GM19467 (cell line): ENCODE data around the gene PLCH1.

Experiments
- ATAC-seq: cut with Tn5 transposase; IDR thresholded peaks from one replicate; pipeline ENCODE4 v1.9.1; 2021; ENCODE audit warnings: mild to moderate bottlenecking, moderate library complexity; ENCODE audit not compliant: unreplicated experiment

Gene PLCH1

DNA sequence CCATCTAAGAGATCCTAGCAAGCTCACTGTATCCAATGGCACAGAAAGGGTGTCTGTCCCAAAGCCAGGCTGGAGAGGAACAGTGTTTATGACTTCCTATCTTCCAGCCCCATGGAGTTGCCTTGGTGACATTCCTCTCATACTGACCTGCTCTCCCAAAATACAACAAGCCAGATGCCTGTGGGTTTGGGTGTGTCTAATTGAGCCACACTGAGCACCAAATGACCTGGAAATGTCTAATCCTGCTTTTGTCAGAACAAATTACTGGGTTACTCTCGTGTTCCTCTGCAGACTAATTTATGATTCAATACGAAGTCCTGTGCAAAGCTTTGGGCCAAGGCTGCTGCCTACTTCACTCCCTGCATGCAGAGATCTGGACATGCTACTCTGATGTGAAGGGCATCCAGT, 353.3 kb downstream of the PLCH1 start:
- ATAC-seq, result no peak

DNA sequence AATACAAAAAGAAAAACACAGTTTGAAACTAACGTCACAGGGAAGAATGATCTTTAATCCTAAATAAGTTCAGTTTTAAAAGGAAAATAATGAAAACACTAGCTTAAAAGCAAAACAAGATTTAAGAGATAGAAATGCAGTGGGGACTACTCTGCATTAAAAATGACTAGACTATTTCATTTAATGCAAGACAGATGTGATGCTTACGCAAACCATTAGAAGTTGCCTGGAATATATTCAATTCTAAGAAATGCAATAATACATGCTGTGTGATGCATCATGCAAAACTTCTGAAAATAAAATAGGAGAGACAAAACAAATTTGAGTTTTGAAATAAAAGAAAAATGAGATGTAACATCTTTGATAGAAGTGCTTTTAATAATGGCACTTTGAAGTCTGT, 353.8 kb downstream of the PLCH1 start:
- ATAC-seq, result no peak

DNA sequence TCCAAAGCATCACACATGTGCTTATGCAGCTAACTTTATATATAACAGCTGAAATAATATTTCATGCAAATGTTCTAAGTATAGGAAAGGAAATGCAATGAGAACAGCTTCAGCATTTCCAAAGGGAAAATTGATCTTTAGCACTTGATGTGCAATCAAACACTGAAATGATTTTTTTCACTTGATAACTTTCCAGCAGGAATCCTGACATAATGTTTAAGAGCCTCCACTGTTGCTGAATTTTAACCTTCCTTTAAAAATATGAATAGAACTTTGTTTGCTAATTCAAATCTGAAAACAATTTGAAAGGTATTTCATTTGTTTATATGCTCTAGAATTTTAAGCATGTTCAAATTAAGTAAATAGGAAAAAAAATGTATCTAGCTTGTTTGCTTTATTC, 354.5 kb downstream of the PLCH1 start:
- ATAC-seq, result no peak

DNA sequence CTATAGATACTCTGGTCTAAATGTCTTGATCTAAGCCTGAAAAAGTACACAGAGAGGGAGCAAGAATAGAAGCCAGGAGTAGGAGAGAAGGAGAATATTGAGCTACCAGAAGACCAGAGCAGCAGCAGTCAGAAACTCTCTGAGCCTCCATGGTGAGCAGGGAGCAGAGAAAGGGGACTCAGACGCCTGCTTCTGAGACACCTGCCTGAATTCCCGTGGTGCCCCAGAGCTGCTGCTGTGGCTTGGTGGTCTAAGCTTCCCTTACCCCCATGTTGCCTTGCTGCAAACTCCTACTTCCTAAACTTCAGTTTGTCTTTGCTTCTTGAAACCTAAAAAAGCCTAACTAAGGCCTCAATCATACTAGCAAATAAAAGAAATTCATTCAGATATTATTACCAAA, 356.5 kb downstream of the PLCH1 start:
- ATAC-seq, result no peak

DNA sequence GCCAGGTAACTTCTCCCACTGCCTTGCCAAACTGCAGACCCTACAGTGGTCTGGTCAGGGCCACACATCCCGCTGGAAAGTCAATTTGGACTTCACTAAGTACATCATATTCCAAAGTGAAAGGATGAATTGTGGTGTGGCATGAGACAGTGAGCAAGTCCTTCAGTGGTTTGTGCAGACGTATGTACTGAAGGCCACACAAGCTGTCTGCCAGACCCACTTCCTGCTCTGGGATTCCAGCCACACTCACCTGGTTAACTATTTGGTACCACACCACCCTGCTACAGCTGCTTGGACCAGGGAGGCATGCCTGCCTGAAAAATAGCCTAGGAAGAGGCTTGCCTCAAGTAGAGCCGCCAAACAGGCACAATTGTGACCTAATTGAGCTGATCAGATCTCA, 357.3 kb downstream of the PLCH1 start:
- ATAC-seq, result no peak

DNA sequence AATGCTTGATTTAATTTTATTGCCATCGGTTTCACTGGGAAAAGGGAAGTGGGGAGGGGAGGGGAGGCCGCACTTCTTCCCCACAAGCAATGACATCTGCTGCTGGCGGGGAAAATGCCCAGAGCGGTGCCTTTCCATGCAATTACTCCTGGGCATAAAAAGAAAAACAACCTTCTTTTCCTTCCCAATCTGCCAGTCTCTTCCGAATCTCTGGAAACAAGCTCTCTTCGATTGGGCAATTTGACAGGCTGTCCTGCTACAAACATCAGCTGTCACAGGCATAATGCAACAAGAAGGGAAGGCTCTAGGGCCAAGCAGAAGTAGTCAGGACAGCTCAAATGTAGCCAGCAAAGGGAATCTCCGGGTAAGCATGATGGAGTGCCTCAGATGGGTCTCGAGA, 358.0 kb downstream of the PLCH1 start:
- ATAC-seq, result no peak

DNA sequence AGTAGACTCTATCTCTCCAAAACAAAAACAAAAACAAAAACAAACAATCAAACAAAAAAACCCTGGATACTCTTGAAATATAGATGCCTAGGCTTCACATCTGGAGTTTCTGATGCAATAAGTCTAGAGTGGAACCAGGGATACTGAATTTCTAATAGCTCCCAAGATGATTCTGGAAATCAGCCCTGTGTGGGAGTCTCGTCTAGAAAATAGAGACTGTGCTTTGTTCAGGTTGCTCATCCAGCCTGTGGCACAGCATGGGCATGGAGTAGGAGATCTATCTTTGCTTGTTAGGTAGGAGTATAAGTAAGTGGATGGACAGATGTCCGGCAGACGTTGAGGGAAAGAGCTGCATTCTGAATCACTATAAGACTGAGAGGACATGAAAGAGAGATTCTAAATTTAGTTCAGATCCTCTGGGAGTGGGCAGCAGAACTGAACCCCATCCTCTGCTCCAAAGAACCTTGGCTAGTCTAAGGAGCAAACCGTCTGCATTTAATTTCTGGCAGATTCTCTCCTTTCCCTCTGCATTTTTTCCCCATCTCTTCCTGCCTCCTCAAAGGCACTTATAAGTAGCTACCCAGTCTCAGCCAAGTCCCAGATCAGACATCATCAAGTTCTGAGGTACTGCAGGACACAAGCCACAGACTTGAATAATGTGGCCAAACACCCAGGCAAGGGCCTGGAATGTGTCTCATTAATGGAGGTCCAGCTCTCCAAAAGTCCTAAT, 358.8 kb downstream of the PLCH1 start:
- ATAC-seq, result no peak

DNA sequence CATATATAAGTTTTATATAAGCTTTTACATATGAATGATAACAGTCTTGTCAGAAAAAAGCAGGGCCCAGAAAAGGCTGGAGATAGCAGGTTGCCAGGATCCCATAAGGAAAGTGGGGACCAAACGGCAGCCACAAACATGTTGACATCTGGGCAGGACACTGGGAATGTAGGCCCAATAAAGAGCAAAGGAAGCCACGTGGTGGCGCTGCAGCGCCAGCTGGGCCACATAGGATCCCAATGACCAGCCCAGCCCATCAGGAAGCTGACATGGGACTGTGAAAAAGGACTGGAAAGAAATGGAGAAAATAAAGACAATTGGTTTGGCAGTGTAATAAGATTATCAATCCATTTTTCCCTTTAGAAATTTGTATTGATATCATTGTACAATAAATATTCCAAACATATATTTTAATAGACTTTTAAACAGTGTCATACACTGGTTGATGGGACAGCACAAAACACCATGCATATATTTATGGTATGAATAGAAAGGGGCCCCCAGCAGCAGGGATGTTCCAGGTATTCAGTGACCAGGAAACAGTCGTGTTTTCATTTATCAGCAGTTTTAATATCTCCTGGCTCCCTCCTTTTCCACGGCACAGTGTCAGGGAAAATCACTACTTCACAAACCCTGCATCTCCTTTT, 362.4 kb downstream of the PLCH1 start:
- ATAC-seq, result no peak

DNA sequence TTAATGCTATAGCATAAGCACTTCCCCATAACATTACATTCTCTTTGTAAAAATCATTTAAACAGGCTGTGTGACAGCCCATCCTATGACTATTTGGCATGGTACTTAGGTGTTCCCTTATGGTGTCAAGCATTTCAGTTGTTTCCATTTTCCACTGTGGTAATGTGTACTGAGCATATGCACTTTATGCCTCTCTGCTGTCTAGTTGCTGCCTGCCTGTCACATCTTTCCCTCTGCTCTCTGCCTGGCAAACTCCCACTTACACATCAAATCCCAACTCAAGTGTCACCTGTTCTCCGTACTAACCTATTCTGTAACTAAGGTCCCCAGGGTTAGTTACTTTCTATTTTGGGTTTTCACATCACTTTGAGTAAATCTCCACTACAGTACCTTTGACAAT, 367.0 kb downstream of the PLCH1 start:
- ATAC-seq, result no peak

DNA sequence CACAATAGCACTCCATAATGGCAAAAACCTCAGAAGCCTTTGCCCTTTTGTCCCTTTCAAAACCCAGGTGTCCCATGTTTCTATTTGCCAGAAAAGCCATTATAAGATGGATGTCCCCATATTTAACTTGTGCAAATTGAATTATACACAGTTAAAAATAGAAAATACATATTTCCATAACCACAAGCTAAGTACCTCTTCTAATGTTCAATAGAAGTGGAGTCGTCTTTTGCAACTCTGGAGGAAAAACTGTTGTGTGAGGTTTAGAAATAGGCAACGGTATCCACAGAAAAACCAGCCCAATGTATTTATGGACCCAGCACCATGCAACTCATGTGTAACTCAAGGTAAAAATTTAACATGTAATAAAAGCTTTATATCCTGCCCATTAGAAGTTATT, 367.8 kb downstream of the PLCH1 start:
- ATAC-seq, result no peak

DNA sequence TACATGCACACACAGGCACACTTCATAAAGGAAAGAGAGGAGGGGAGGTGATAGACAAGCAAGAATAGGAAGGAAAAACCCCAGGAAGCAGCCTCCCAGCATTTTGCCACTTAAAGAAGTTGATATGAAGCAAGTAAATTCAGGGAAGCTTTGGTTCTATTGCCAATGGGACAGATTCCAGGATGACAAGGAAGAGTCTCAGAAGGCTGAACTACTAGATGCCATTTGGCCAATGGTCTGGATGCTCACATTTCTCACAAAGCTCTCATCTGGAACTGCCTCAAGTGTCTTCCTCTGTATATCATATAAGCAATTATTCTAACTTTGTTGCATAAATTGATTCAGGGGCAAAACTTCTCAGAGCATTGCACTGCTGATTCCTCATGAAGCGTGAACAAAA, 372.6 kb downstream of the PLCH1 start:
- ATAC-seq, result no peak

DNA sequence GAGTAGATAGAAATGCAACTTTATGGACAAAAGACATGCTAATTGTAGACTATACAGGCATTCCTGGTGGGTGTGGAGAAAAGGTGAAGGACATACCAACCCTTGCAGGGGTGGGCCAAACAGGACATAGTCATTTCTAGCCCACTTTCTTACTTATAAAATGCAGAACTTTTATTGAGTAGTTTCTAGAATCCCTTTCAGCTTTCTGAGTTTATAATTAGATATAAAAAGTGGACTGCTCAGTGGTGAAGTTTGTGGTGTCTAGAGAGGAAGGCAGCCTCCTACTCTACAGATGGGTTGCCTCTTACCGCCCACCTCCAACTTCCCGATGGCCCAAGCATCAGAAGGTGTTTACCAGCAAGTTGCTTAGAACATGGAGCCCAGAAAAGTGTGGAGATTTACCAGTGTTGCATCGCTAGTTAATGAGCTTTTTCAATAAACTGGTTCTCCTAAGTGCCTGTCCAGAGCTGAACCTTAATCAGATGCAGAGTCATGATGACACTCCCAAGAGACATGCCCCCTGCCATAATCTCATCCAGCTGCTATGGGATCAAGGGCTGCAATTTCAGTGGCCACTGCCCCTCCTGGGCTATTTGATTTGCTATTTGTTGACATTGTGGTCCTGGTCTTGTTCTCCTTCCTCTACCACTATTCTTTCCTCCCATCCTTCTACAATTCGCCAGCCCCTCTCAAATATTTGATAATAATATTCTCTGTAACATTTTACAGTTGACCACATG, 373.9 kb downstream of the PLCH1 start:
- ATAC-seq, result no peak

DNA sequence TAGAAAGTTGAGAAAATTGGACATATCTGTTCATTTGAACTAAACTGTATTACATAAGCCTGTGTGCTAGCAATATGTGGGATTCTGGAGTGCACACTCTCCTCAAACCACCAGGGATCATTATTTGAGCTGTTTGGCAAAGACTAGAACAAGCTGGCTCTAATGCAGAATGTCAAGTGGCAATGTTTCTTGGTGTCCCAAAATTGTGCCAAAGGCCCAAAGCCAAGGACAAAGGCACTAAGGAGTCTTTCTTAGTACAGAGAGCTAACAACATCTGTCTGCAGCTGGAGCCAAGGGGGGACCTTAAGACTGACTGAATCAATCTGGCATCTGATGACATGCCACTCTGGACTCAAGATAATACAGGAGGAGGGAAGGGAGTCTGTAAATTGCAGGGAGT, 374.7 kb downstream of the PLCH1 start:
- ATAC-seq, result no peak

DNA sequence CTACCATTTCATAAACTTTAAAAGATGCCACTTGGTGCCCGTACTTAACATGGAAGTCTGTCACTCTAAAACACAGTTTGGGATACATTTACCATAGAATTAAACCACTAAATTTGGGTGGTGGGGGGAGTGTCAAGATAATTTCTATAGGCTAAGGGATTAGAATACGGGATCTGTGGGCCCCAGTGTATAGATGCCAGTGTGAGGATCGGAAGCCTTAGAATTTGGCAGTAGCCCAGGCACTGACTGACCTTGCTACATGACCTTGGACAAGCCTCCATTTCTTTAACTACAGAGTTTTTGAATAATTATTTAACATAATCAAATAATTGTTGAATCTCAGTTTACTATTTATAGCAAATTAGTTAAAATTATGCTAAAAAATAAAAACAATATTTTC, 375.1 kb downstream of the PLCH1 start:
- no peak for ATAC-seq

DNA sequence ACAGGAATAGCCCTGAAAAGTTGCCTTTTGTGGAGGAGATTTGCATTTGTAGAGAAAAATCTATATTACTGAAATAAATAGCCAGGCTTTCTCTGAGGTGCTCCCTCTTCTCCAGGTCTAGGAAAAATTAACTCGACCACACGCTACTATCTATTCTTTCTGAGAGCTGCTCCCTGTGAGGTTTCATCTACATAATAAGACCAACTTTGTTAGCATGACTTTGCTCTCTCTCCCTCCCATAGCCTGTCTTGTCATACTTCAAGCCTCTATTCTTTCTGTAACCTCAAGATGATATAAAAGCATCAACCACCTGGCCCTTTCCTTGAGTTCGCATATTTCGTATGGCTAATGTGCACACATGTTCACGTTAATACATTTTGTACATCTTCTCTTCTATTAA, 375.6 kb downstream of the PLCH1 start:
- ATAC-seq, result no peak

DNA sequence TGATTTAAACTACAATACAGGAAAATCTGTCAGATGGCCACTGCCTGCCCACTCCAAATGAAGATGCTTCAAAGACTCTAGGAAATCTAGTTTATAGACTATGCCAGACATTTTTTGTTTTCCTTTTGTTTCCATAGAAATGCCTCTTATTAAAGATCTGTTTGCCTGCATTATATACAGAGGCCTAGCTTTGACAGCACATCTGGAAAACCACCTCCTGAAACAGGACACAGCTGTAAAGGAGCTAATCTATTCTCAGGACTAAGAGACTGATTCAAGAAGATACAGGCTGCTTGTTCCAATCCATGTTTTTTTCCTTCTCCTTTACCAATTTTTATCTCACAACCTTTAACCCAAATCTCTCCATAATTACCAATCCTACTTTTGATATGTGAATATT, 376.1 kb downstream of the PLCH1 start:
- ATAC-seq, result no peak

DNA sequence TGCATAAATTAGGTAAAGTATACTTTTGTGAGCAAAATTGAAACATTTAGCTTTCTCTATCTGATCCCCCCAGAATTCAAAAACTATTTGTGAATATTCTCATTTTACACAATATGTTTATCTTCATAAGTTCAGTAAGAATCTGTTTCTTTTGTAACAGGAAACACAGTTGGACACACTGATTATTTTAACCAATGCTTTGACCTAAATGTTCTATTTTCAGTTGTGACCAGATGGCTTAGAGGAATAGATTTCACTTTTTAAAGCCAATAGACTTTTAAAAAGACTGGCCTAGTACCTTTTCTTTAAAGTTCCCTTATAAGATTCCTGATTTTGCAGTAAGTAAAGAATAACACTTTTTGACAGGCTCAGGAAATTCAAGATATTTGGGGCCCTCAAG, 377.4 kb downstream of the PLCH1 start:
- no peak for ATAC-seq

DNA sequence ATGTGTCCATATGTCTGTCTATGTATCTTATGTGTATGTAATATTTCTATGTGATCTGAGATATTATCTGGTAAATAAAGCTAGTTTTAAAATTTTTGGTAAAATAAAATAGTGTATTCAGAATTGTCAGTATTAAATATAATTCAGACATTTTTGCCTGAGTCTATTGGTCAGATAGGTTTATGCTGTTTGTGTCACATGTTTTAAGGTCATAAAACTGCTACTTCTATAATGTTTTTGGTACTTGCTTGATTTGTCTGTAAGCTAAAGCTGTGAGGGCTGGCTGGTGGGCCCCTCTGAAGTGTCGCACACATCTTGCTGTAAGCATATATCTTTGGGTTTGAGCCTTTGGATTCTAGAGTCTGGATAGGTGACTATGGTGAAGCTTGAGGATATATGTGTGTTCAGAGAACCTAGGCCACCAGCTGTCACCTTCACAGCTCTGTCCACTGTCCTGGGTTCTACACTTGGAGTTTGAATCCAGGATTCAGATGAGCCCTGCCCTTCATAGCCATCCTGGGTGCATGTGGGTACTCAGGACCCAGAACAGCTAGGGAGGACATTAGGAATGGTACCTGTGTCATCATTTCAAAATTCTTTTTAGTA, 379.6 kb downstream of the PLCH1 start:
- ATAC-seq, result no peak

DNA sequence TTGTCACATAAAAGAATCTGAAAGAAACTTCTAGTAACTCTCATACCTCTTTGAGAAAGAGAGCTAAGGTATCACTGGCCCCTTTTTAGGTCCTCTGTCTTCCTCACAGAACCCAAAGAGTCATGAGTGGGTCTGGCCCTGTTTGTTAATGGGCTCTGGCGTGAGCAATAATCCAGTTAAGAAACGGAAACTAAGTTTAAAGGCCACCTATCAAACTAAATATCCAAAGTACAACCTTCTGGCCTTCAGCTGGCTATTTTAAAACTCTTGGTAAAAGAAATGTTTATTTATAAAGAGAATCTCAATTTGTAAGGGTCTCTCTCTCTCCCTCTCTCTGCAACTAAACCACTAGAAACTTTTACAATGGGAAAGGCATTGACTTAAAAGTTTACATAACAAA, 380.4 kb downstream of the PLCH1 start:
- ATAC-seq, result no peak

DNA sequence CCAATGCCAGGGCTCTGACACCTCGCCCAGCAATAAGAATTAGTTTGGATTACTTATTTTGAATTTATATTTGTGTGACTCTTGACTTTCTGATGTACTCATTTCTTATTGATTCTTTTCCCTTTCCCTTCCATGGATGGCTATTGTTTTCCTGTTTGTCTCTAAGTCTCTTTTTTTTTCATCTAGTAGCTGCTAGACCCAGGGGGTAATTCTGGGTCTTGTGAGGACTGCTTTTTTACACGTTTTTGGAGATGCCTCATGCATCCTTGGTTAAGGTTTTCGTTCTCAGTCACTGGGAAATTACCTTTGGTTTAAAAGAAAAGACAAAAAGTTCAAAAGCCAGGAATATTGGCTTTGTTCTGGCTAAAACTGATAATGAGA, 381.2 kb downstream of the PLCH1 start:
- ATAC-seq, result no peak

DNA sequence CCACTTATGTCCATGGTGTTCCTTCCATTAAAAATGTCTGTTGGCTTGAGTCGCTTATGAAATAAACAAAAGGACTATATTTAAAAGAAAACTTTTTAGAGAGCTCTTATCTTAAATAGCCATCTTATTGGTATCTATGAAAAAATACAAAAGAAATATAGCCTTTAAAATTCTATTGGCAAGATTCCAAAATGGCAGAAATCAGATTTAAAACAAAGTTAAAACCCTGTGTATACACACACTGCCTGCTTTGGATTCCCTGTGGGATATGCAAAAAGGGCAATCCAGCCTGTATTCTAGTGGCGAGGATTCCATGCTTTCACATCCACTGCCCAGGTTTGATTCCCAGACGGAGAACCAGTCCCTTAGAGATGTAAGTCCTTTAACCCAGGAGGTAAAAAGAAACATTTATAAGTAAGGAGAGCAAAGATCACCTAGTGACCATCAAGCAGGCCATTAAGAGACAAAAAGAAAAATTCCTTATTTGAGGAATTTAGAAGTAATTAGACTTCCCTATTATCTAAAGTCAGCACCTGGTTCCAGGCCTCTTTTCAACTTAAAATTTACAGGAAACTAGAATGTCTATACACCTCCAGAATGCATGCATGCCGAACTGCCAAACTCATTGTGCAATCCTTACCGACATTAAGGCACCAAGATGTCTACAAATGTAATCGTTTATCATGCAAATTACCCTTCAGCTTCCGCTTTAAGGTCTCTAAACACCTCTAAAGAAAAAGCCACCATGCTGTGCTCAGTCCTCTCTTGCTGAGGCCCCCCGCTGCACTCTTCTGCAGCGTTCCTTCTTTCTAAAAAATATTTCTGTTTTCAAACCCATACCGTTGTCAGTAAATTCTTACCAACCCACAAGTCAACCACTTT, 381.8 kb downstream of the PLCH1 start:
- ATAC-seq, result no peak
